GM21723 (cell line): ENCODE measurements around the gene SLC22A2.

ENCODE experiments used
- ATAC-seq: cut with Tn5 transposase; IDR thresholded peaks from one replicate; pipeline ENCODE4 v1.9.1; 2021; ENCODE audit warnings: mild to moderate bottlenecking, moderate library complexity; ENCODE audit not compliant: unreplicated experiment

SLC22A2 gene

DNA sequence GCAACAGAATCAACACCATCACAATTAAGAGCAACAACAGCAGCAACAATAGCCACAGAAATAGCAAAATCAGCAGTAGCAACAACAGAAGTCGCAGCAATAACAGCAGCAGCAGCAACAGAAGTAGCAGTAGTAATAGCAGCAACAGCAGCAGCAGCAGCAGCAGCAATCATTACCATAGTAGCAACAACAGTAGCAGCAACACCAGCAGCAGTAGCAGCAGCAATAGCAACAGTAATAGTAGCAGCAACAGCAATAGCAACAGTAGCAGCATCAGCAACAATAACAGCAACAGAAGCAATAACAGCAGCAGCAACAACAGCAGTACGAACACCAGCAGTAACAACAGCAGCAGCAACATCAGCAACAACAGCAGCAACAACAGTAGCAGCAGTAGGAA lies 39.8 kb downstream of the SLC22A2 start:
- no peak for ATAC-seq

DNA sequence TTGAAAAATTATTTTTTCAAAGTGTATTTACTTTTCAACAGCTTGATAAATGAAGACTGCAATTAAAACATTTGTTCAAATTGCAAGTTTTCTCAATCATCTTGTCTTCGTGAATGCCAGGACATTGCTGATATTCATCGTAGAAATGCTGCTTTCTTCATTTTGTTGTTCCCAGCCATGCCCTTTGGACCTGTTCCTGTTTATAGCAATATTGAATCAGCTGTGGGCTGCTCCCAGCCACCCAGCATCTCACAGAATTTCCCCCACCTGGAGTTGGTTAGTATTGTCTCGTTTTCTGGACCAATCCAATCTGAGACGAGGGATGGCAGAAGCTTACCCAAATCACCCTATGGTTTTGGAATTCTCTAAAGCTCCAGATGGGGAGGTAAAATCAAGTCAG lies 40.8 kb downstream of the SLC22A2 start:
- ATAC-seq: no peak

- no peak for ATAC-seq
Measured at GRCh38 chr6:160217073-160217472, 41.5 kb downstream of the SLC22A2 start.

DNA sequence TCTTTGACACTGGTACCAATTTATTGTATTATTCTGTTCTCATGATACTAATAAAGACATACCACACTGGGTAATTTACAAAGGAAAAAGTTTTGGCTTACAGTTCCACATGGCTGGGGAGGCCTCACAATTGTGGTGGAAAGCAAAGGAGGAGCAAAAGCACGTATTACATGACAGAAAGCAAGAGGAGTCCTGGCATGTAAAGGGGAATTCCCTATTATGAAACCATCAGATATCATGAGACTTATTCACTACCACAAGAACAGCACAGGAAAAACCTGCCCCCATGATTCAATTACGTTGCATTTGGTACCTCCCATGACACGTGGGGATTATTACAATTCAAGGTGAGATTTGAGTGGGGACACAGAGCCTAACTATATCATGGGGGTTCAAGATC lies 43.4 kb downstream of the SLC22A2 start:
- no peak for ATAC-seq

DNA sequence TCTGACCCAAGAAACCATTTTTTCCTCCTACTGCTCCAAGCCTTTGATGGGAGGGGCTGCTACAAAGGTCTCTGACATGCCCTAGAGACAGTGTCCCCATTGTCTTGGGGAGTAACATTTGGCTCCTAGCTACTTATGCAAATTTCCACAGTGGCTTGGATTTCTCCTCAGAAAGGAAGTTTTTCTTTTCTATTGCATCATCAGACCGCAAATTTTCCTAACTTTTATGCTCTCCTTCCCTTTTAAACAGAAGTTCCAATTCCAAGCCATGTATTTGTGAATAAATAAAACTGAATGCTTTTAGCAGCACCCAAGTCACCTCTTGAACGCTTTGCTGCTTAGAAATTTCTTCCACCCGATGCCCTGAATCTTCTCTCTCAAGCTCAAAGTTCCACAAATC lies 51.0 kb downstream of the SLC22A2 start:
- ATAC-seq: no peak

DNA sequence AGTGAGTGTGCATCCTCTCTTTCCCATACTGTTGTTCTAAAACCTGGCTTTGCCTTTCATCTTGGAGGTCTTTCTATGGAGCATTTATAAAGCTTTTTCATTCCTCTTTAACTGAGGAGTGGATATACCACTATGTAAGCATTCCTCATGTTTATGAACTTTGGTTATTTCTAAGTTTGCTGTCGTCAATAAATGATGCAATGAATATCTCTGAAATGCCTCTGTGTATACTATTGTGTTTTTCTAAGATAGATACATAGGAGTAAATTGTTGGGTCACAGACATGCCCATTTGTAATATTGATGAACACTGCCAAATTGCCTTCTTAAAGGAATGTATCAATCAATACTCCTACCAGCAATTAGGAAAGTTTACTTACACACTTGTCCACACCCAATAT lies 53.9 kb downstream of the SLC22A2 start:
- ATAC-seq: no peak

DNA sequence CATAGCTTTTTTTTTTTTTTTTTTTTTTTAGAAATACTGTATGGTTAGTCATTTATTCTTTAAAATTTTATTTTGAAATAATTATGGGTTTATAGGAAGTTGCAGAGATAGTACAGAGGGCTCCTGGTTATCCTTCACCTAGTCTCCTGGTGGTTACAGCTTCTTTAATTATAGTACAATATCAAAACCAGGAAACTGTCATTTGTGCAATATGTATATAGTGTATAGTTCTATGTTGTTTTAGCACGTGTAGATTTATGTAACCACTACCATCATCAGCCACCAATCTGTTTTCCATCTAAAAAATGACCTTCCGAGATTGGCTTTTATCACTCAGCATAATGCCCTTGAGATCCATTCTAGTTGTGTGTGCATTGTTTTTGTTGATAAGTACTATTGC lies 54.7 kb downstream of the SLC22A2 start:
- ATAC-seq: no peak

- no peak for ATAC-seq
Measured at GRCh38 chr6:160203522-160203921, 55.1 kb downstream of the SLC22A2 start.

DNA sequence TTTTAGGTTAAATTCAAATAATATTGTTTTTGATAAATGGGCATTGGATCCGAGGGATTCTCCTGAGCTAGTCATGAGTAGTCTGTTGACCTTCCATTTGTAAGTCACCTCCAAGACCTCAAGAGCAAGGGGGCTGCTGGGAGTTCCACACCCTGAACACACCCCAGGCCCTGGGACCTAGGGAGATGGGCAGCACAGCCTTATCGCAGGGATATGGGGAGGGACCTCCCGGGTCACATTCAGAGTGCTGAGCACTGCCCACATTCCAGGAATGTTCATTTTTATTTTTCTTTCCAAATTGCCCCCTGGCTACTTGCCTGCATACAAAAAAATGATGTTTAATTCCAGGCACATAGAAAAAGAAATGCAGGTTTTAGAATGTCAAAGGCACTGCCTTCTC lies 55.5 kb downstream of the SLC22A2 start:
- no peak for ATAC-seq

GRCh38 chr6:160202411-160202810 lies 56.2 kb downstream of the SLC22A2 start:
- ATAC-seq: no peak

DNA sequence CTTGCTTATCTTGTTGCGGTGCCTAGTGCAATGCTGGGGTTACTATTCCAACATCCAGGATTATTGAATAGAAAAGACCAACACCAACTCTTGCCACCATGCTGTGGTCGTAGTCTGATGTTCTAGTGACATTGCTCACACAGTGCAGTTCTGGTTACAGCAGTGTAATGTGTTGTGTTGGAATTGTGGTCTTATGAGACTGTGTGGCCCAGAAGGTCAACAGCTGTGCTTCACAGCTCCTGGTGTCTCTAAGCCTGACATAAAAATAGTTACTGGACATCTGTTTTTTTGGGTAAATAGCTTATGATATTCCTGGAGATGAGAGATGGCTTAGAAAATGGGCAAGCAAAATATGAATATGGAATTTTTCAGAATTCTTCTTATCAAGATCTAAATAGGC lies 57.6 kb downstream of the SLC22A2 start:
- ATAC-seq: no peak

DNA sequence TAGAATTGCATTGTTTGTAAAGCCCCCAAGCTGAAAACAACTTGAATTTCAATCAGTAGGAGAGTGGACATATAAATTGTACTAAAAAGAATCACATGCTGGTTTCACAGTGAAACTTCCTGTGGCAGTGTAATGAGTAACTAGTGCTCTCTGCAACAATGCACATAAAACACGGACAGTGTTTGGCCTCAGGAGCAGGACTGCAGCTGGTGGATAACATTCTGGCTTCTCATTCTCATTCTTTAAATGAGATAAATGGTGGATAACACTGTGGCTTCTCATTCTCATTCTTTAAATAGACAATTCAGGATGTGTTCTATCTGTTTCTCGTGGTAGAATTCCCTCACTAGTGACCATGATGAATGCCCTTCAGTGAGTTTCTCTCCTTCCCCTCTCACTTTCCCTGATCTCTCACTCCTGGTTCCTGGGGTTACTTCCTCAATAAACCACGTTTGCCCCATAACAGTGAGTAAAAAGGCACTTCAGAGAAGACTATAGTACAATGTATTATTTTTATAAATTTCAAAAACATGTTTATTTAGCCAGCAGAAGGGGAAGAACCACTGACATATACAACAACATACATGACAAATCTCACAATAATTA lies 59.9 kb downstream of the SLC22A2 start:
- ATAC-seq: peak; percentile 61

DNA sequence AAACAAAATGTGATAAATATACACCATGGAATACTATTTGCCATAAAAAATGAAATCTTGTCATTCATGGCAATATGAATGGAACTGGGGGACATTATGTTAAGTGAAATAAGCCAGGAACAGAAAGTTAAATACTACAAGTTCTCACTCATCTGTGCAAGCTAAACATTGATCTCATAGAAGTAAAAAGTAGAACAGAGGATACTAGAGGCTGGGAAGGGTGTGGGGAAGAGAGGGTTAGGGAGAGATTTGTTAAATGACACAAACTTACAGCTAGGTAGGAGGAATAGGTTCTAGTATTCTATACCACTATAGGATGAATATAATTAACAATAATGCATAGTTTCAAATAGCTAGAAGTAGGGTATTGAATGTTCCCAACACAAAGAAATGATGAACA lies 61.0 kb downstream of the SLC22A2 start:
- no peak for ATAC-seq

GRCh38 chr6:160194808-160195207 lies 63.8 kb downstream of the SLC22A2 start:
- no peak for ATAC-seq

DNA sequence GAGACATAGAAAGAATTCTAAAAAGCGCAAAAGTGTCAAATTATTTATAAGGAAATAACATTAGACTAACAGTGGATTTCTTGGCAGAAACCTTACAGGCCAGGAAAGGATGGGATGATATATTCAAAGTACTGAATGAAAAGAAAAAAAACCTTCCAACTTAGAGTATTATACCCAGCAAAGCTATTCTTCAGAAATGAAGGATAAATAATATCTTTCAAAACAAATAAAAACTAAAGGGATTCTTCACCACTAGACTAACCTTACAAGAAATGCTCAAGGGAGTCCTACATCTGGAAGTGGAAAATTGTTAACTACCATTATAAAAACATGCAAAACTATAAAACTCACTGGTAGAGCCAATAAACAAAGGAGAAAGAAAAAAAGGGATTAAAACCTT lies 65.8 kb downstream of the SLC22A2 start:
- ATAC-seq: no peak

- no peak for ATAC-seq
Measured at GRCh38 chr6:160190973-160191372, 67.6 kb downstream of the SLC22A2 start.

DNA sequence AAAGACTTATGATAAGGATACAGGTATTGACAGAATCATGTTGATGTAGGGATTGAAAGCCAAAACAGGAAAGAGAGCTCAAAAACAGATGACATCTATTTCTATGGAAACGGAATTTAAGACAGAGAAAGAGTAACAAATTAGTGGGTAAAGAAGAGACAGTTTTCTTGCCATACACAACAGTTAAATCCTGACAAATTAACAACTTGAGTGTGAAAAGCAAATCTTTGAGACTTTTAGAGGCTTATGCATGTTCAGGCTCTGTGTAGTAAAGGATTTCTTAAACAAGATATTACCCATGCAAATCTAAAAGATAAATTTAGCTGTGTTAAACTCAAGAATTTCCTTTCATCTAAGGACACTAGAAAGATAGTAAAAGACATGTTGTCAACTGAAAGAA lies 68.5 kb downstream of the SLC22A2 start:
- no peak for ATAC-seq

DNA sequence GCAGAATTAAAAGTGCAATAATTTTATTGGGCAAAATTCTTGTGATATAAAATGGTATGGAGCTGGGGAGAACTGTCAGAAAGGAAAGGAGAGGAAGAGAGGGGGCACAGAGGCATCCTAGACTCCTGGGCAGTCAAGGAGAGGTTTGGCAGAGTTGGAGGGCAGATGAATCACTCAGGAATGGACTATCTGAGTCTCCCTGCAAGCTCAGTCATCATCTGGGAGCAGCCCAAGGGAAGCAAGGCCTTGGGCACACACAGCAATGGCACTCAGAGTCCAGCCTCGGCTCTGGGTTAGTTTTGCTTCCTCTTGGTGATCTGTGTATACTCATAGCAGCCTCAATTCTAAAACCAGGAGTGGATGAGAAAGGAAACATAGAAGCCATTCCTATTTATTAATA lies 69.8 kb downstream of the SLC22A2 start:
- no peak for ATAC-seq

DNA sequence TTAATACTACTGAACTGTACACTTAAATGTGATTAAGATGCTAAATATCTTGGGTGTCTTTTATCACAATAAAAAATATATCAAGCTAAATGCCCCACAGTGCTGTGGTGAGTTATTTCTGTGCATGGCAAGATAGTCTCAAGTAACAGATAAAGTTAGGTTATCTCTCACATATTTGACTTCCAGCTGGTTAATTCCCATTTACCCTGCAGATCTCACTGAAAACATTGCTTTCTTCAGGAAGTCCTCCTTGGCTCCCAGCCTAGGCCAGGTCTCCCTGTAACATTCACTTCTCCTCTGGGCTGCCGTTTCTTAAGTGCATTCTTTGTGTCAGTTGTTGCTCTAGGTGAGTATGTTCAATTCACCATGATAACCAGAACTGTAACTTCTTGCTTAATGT lies 77.9 kb downstream of the SLC22A2 start:
- no peak for ATAC-seq

DNA sequence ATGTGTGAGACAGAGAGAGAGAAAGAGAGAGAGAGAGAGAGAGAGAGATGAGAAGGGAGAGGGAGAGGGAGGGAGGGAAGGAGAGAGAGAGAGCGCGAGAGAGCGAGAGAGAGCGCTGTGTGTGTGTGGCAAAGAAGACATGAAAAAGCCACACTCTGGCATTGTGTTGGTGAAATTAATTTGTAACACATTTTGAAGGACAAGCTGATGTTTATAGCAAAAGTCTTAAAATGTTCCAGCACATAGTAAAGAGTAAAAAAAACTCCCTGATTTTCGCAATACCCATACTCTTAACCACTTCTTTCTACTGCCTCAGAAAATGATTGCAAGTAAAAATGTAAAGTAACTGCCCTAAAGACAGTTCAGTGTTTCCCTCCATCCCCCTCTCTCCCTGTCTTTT lies 80.3 kb downstream of the SLC22A2 start:
- ATAC-seq: no peak

- ATAC-seq: no peak
Measured at GRCh38 chr6:160177220-160177619, 81.4 kb downstream of the SLC22A2 start.

DNA sequence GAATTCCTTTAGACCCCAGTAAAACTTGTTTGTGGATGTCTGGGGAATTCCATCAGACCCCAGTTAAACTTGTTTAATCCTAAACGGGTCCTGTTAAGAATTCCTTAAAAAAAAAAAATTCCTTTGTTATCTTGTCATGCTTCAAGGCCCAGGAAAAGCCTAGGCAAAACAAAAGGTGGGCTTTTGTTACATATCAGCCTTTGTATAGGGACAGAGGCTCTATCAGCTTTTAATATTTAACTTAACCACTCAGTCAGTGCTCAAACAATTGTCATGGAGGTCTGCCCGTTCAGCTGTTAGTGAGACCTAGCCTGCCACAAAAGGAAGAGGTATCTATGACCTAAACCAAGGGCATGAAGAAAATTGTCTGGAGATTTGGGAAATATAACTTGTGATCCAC lies 83.9 kb downstream of the SLC22A2 start:
- ATAC-seq: no peak

DNA sequence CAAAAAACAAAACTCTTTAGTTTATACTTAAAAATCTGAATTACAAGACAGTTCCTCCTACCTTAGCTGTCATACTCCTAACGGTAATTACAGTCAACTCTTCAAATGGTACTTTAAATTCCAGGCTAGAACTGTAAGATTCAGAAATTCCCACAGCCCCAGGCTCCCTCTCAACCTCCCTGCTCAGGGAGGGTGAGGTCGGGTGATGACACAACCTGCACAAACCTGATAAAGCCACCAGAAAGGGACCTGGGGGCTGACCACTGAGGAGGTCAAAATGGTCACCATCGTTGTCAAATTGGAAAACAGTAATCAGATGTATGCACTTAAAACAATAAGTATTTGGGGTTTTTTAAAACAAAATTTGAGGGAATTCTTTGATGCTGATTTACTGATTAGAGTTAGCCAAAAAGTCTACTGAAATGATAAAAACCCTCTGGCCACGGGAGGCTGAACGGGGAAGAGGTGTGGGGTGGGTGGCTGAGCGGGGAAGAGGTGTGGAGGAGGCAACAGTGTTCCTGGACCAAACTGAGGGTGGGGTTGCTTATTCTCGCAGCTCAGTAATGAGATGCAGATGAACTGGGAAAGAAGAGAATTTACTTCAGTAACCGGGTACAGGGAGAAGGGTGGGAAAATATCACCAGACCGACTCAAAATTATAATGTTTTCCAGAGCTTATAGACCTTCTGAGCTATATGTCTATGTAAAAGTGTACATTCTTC lies 84.7 kb downstream of the SLC22A2 start:
- ATAC-seq: no peak
